HEK293T (cell line): ENCODE results near the gene MRPS31.

ENCODE experiments used
- ARNT ChIP-seq: fragments of 450-650 bp; IDR thresholded peaks from 2 replicates; pipeline ENCODE4 v1.6.1; 2017; ENCODE audit warnings: mild to moderate bottlenecking
- BHLHE40 ChIP-seq: fragments of 450-650 bp; IDR thresholded peaks from 2 replicates; pipeline ENCODE4 v1.6.1; 2016; ENCODE audit warnings: mild to moderate bottlenecking, moderate library complexity, borderline replicate concordance
- ELF4 ChIP-seq: fragments of 450-650 bp; IDR thresholded peaks from 2 replicates; pipeline ENCODE4 v1.6.1; 2017; ENCODE audit warnings: antibody characterized with exemption
- FOXA1 ChIP-seq: fragments of 450-650 bp; IDR thresholded peaks from 2 replicates; pipeline ENCODE4 v1.6.1; 2016; ENCODE audit warnings: mild to moderate bottlenecking
- FOXK2 ChIP-seq: fragments of 450-650 bp; IDR thresholded peaks from 2 replicates; pipeline ENCODE4 v1.6.1; 2016; ENCODE audit warnings: mild to moderate bottlenecking
- HDGF ChIP-seq: fragments of 450-650 bp; IDR thresholded peaks from 2 replicates; pipeline ENCODE4 v1.6.1; 2017; ENCODE audit warnings: antibody characterized with exemption, borderline replicate concordance
- L3MBTL2 ChIP-seq: fragments of 450-650 bp; conservative IDR thresholded peaks from 2 replicates; pipeline ENCODE4 v1.6.1; 2016; ENCODE audit warnings: mild to moderate bottlenecking
- TARDBP ChIP-seq: fragments of 450-650 bp; IDR thresholded peaks from 2 replicates; pipeline ENCODE4 v1.6.1; 2016

- no peak for TF ChIP-seq ELF4
- TF ChIP-seq FOXK2, result no peak
- no peak for TF ChIP-seq HDGF
- TF ChIP-seq BHLHE40, result no peak
- TF ChIP-seq ARNT, result no peak
- no peak for TF ChIP-seq L3MBTL2
- no peak for TF ChIP-seq FOXA1
- no peak for TF ChIP-seq TARDBP
Observed at GRCh38 chr13:40780822-40781401, 9.9 kb upstream of the MRPS31 start.
